Body of pancreas (tissue), 4 donors: Measurements from ENCODE around the gene SLC52A1.
A peak's percentile ranks its signal among the peaks of the same experiment; 100 is the strongest.

Experiments used
- CTCF ChIP-seq, 7 experiments: fragments of 450-650 bp in 4 of 7; fragments of 200-600 bp in 3 of 7; sonication (generic) in 3 of 7; IDR thresholded peaks; one replicate each; pipeline ENCODE4 v1.5.1; 2016 to 2019; ENCODE audit warnings: antibody characterized with exemption in 7 of 7
- POLR2A ChIP-seq, 3 donors: fragments of 450-650 bp; IDR thresholded peaks; one replicate each; pipeline ENCODE4 v1.6.1; 2016; ENCODE audit warnings: antibody characterized with exemption in 3 of 3, mild to moderate bottlenecking in 2 of 3

DNA sequence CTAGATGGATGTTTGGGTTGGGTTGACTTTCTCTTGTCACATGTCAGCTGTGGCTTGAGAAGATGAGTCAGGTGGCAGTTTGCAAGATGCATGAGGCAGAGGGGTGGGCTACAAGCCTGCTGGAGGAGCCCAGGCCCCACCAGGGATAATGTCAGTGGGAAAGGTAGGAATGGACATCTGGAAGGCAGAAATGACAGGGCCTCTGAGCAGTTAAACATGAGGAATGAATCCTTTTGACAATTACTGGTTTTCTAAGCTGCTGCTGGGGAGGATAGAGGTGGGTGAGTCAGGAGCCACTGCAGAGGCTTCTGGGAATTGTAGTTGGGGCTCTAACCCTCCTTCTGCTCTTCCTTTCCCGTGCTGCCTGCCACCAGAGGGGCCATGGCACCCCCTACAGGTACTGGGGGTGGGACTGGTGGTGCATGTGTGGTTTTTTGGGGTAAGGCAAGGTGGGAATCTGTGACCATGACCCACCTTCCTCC, 15.7 kb downstream of the SLC52A1 start:
- peak in 1 of 7 experiments; percentile 4 for TF ChIP-seq CTCF (IDR thresholded peaks at IDR 0.05)
- no peak for TF ChIP-seq POLR2A (IDR thresholded peaks at IDR 0.05)
